ENCODE data around the gene ECE1. TPM values are rescaled to one million over a fixed set of nuclear protein-coding genes. Genes with fewer than 3 reads are reported as not detected.
A peak's percentile ranks its signal among the peaks of the same experiment; 100 is the strongest.
"Not testable (repeated sequence)": the region's sequence is repeated elsewhere in the genome, so short reads cannot be mapped to it uniquely, and the experiment has no call there.

Gene ECE1
- total RNA-seq, 1 donor from 2014 or later, result 336 TPM

DNA sequence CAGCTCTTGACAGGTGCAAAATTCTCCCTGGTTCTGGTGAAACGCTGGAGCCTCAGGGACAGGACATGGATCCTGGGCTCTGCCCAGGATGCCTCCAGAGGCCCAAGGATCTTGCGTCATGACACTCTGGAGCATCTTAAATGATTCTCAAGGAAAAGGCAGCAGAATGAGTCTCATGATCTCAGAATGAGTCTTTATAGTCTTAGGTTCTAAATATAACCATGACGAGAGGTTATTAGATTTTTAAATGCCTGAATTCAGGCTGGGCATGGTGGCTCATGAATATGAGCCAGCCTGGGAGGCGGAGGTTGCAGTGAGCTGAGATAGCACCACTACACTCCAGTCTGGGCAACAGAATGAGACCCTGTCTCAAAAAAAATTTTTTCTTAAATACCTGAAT lies 55.5 kb downstream of the ECE1 start:
- Histone ChIP-seq H3K27ac (peak overlapping the region in 1 of 2 donors; percentile 18), H3K27me3 (no peaks in the 10 kb centered on the region), H3K4me1 (peaks cover 2 to 16% of the 10 kb centered on the region in 2 donors), H3K36me3 (peaks cover 78 to 96% of the 10 kb centered on the region in 2 donors), H3K9me3 (no peaks in the 10 kb centered on the region), H3K4me3 (no peak overlapping the region)
- no peak for DNase-seq (ENCODE audit: low spot score in 2 of 2)
- intact Hi-C loops (cut with DNase I), result no loop called here
- no peak for TF ChIP-seq CTCF (IDR thresholded peaks at IDR 0.05)

DNA sequence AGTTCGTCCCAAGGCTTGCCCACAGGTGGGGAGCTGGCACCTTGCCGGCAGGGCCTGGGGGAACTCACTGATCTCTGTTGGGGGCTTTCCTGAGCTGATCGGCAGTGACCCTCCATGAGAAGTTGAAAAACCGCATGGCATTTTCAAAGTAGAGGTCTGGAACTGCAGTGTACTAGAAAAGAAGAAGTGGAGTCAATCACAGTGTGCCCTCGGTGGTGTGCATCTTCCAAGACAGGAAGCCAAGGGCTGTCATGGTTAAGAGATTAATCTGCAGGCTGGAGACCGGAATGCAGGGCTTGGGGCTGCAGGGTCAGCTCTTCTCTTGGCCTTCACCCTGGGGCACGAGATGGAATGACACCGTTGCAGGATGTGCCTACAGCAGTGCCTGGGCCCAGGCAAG lies 56.8 kb downstream of the ECE1 start:
- DNase-seq (ENCODE audit: low spot score in 2 of 2), result no peak
- Histone ChIP-seq H3K4me1 (peaks cover 0 to 5% of the 10 kb centered on the region in 2 donors), H3K27ac (peak overlapping the region in 1 of 2 donors; percentile 22), H3K27me3 (no peaks in the 10 kb centered on the region), H3K36me3 (peaks cover 78 to 95% of the 10 kb centered on the region in 2 donors), H3K4me3 (no peak overlapping the region), H3K9me3 (no peaks in the 10 kb centered on the region)
- intact Hi-C loops (cut with DNase I), result loop anchor here (2.0 kb wide), 1 partner anchor 21 kb away; no protein-coding TSS in a partner anchor
- TF ChIP-seq CTCF (IDR thresholded peaks at IDR 0.05), result no peak

DNA sequence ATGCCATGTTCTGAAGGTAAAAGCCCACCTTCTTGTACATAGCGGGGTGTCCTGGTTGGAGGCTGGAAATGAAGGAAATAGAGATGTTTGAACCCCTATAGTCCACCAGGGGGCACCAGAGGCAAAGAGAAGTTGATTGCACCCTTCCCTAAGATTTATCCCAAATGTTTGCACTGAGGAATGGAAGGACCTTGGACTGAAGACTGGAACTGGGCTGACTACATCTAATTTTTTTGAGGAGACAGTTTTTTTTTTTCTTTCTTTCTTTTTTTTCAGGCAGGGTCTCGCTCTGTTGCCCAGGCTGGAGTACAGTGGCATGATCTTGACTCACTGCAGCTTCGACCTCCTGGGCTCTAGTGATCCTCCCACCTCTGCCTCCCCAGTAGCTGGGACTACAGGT lies 58.2 kb downstream of the ECE1 start:
- peak; percentile 68 to 81 (median 71) for TF ChIP-seq CTCF (IDR thresholded peaks at IDR 0.05)
- intact Hi-C loops (cut with DNase I), result loop anchor here (1.0 to 2.0 kb wide), 2 partner anchors 23 to 136 kb away; no protein-coding TSS in a partner anchor
- Histone ChIP-seq H3K27ac (no peak overlapping the region), H3K9me3 (no peaks in the 10 kb centered on the region), H3K27me3 (no peaks in the 10 kb centered on the region), H3K4me1 (no peaks in the 10 kb centered on the region), H3K36me3 (peaks cover 79 to 95% of the 10 kb centered on the region in 2 donors), H3K4me3 (no peak overlapping the region)
- no peak for DNase-seq (ENCODE audit: low spot score in 2 of 2)

DNA sequence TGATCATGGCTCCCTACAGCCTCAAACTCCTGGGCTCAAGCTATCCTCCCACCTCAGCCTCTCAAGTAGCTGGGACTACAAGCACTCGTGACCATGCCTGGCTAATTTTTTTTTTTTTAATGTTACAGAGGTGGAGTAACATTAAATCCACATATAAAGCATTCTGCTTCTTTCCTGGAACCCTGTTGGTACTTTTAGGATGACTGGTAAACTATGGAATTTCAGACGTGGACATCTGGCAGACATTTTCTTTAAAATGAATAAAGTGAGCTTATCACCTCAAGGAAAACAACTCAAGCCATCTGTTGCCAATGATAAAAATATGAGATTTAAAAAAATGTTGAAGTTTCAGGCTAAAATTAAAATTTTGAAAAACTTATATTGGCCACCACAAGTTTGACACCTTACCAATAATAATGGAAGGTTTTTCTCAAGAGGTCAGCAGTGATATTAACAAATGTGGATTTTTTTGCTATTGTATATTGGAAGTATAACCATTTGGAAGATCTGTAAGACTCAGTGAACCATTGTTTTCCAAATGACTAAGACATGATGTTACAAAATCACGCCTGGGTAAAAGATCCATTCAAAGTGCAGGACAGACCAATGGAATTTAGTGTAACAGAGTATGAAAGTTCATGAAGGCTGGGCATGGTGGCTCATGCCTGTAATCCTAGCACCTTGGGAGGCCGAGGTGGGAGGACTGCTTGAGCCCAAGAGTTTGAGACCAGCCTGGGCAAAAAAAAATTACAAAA lies 60.8 kb downstream of the ECE1 start:
- peaks cover 78 to 96% of the 10 kb centered on the region in 2 donors for H3K36me3 ChIP-seq
- no peak for TF ChIP-seq CTCF (IDR thresholded peaks at IDR 0.05)
- intact Hi-C loops (cut with DNase I), result no loop called here

GRCh38 chr1:21228224-21228623 lies 62.0 kb downstream of the ECE1 start:
- DNase-seq (ENCODE audit: low spot score in 2 of 2); H3K27ac ChIP-seq; H3K27me3 ChIP-seq; H3K4me3 ChIP-seq; intact Hi-C loops (cut with DNase I); H3K9me3 ChIP-seq; H3K4me1 ChIP-seq: not testable (repeated sequence)
- peaks cover 77 to 96% of the 10 kb centered on the region in 2 donors for H3K36me3 ChIP-seq

More for the DNA sequence above, 60.8 kb downstream of the ECE1 start:
- Histone ChIP-seq H3K27me3 (no peaks in the 10 kb centered on the region), H3K27ac (no peak overlapping the region), H3K4me1 (no peaks in the 10 kb centered on the region), H3K4me3 (no peak overlapping the region), H3K9me3 (no peaks in the 10 kb centered on the region)
- DNase-seq (ENCODE audit: low spot score in 2 of 2), result no peak

GRCh38 chr1:21225065-21225464 lies 65.2 kb downstream of the ECE1 start:
- Histone ChIP-seq H3K4me1 (no peaks in the 10 kb centered on the region), H3K36me3 (peaks cover 79 to 98% of the 10 kb centered on the region in 2 donors), H3K27me3 (no peaks in the 10 kb centered on the region), H3K9me3 (no peaks in the 10 kb centered on the region), H3K27ac (no peak overlapping the region), H3K4me3 (no peak overlapping the region)
- TF ChIP-seq CTCF (IDR thresholded peaks at IDR 0.05), result no peak
- intact Hi-C loops (cut with DNase I), result no loop called here
- DNase-seq (ENCODE audit: low spot score in 2 of 2), result no peak
